Esophagus muscularis mucosa (tissue), 3 donors: Measurements from ENCODE around the gene PSENEN.

Experiments used
- CTCF ChIP-seq, 3 experiments: fragments of 200-600 bp in 2 of 3; fragments of 450-650 bp in 1 of 3; sonication (generic) in 2 of 3; IDR thresholded peaks; one replicate each; pipeline ENCODE4 v1.5.1; 2017 to 2019; ENCODE audit warnings: antibody characterized with exemption in 3 of 3, mild to moderate bottlenecking in 2 of 3, moderate library complexity in 1 of 3
- POLR2AphosphoS5 ChIP-seq, 2 donors: sonication (generic); formaldehyde crosslinking; IDR thresholded peaks; one replicate each; pipeline ENCODE4 v1.6.1; 2017; ENCODE audit warnings: antibody characterized with exemption in 2 of 2

DNA sequence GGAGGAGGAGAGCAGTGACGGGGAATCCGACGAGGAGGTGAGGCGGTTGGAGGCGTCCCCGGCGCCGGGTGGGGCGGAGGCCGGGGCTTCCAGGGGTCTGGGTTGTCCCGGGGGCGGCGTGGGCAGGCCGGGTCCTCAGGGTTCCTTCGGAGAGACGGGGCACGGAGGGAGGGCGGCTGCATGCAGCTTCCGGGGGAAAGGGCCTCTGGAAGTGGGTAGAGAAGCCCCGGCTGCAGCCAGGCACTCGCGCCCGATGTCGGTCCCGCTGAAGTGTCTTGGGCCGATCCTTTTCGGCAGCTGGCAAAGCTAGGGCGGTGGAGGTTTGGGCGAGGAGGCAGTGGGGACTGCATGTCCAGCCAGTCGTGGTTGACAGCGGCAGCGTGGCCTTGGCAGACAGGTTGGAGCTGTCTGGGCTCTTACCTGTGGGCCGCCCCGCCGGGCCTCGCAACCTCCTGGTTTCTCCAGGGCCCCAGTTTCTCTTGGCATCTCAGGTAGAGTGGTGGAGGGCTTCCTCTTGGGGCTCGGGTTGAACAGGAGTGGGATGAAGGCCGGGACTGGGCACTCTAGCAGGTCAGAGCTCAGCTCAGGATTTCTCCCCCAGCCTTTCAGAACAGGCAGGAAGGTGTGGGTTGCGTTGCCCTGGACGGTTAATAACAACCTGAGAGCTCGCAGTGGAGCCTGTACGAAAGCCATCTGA, 27.0 kb upstream of the PSENEN start:
- TF ChIP-seq POLR2AphosphoS5 (IDR thresholded peaks at IDR 0.05) (no peak), CTCF (IDR thresholded peaks at IDR 0.05) (no peak)
